ENCODE measurements around the gene CRHBP. TPM values are rescaled to one million over a fixed set of nuclear protein-coding genes. Genes with fewer than 3 reads are reported as not detected.

The CRHBP gene
- total RNA-seq, 1 experiment from 2014 or later: not detected

DNA sequence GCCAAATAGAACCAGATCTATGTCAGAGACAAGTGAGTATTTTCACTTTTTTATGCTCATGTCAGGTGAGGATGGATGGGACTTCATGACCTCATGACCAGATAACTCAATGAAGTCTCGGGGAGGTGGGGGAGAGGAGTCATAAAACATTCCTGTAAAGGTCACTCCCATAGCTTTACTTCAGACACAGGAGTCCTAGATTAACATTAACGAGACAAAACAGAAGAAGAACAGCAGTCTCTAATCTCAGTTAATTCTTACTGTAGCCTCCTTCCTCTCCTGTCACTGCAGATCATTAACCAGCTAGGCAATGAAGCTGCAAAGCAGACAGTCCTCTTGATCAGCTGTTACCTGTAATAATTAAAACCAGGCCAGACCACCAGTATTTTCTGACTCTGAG is 11.2 kb downstream of the CRHBP start:
- H3K27ac Mint-ChIP-seq: no peak overlapping the region
- H3K36me3 Mint-ChIP-seq: no peaks in the 10 kb centered on the region
- H3K4me3 Mint-ChIP-seq: no peak overlapping the region
- peaks cover 4% of the 10 kb centered on the region for H3K4me1 Mint-ChIP-seq
- no peaks in the 10 kb centered on the region for H3K9me3 Mint-ChIP-seq
- no peaks in the 10 kb centered on the region; the same call in 1 of the 2 replicates for H3K27me3 Mint-ChIP-seq (ENCODE audit: low read depth)
- ChIA-PET POLR2A (no interaction called here), CTCF (no interaction called here)
- ATAC-seq: no peak
- DNase-seq (ENCODE audit: low spot score): no peak
- TF ChIP-seq NR3C1 (CRISPR knock-in tag; conservative IDR thresholded peaks at IDR 0.05; ENCODE audit: low read depth): no peak
- no peak for TF ChIP-seq ESRRA (CRISPR knock-in tag; IDR thresholded peaks at IDR 0.05; ENCODE audit: borderline replicate concordance)
- no peak for TF ChIP-seq ZNF263 (CRISPR knock-in tag; IDR thresholded peaks at IDR 0.05; ENCODE audit: low read depth)
- no peak for TF ChIP-seq MXD4 (CRISPR knock-in tag; IDR thresholded peaks at IDR 0.05; ENCODE audit: borderline replicate concordance)
- no peak for TF ChIP-seq GTF2I (CRISPR knock-in tag; conservative IDR thresholded peaks at IDR 0.05)
- no peak for TF ChIP-seq ZBTB21 (CRISPR knock-in tag; IDR thresholded peaks at IDR 0.05; ENCODE audit: borderline replicate concordance)
- TF ChIP-seq ZNF121 (CRISPR knock-in tag; IDR thresholded peaks at IDR 0.05): no peak
- TF ChIP-seq AR (CRISPR knock-in tag; IDR thresholded peaks at IDR 0.05): no peak
- no peak for TF ChIP-seq ERG (CRISPR knock-in tag; IDR thresholded peaks at IDR 0.05)
- TF ChIP-seq, protein P1, sequence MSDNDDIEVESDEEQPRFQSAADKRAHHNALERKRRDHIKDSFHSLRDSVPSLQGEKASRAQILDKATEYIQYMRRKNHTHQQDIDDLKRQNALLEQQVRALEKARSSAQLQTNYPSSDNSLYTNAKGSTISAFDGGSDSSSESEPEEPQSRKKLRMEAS (CRISPR knock-in tag; IDR thresholded peaks at IDR 0.05): no peak
- no peak for TF ChIP-seq PRRX2 (CRISPR knock-in tag; IDR thresholded peaks at IDR 0.05)
- no peak for TF ChIP-seq ZNF138 (CRISPR knock-in tag; conservative IDR thresholded peaks at IDR 0.05)
- no peak for TF ChIP-seq ZNF219 (CRISPR knock-in tag; IDR thresholded peaks at IDR 0.05; ENCODE audit: borderline replicate concordance)

- Mint-ChIP-seq H3K36me3 (no peaks in the 10 kb centered on the region), H3K27ac (no peak overlapping the region), H3K4me1 (no peaks in the 10 kb centered on the region), H3K27me3 (ENCODE audit: low read depth) (no peaks in the 10 kb centered on the region; the same call in 1 of the 2 replicates), H3K9me3 (no peaks in the 10 kb centered on the region), H3K4me3 (no peak overlapping the region)
- DNase-seq (ENCODE audit: low spot score) (no peak), ATAC-seq (no peak)
- ChIA-PET POLR2A (interaction anchor here (0.5 kb wide), 1 partner anchor 751 kb away, joined by 3 read pairs; no protein-coding TSS in a partner anchor), CTCF (no interaction called here)
- TF ChIP-seq, protein P2, sequence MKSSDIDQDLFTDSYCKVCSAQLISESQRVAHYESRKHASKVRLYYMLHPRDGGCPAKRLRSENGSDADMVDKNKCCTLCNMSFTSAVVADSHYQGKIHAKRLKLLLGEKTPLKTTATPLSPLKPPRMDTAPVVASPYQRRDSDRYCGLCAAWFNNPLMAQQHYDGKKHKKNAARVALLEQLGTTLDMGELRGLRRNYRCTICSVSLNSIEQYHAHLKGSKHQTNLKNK (CRISPR knock-in tag; IDR thresholded peaks at IDR 0.05): no peak
- no peak for TF ChIP-seq ZNF121 (CRISPR knock-in tag; IDR thresholded peaks at IDR 0.05)
- TF ChIP-seq, protein P3, sequence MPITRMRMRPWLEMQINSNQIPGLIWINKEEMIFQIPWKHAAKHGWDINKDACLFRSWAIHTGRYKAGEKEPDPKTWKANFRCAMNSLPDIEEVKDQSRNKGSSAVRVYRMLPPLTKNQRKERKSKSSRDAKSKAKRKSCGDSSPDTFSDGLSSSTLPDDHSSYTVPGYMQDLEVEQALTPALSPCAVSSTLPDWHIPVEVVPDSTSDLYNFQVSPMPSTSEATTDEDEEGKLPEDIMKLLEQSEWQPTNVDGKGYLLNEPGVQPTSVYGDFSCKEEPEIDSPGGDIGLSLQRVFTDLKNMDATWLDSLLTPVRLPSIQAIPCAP (CRISPR knock-in tag; IDR thresholded peaks at IDR 0.05): no peak
- TF ChIP-seq NFE2L1 (CRISPR knock-in tag; IDR thresholded peaks at IDR 0.05): no peak
- TF ChIP-seq MYBL2 (CRISPR knock-in tag; IDR thresholded peaks at IDR 0.05): no peak
- TF ChIP-seq, protein P4, sequence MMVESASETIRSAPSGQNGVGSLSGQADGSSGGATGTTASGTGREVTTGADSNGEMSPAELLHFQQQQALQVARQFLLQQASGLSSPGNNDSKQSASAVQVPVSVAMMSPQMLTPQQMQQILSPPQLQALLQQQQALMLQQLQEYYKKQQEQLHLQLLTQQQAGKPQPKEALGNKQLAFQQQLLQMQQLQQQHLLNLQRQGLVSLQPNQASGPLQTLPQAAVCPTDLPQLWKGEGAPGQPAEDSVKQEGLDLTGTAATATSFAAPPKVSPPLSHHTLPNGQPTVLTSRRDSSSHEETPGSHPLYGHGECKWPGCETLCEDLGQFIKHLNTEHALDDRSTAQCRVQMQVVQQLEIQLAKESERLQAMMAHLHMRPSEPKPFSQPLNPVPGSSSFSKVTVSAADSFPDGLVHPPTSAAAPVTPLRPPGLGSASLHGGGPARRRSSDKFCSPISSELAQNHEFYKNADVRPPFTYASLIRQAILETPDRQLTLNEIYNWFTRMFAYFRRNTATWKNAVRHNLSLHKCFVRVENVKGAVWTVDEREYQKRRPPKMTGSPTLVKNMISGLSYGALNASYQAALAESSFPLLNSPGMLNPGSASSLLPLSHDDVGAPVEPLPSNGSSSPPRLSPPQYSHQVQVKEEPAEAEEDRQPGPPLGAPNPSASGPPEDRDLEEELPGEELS (CRISPR knock-in tag; IDR thresholded peaks at IDR 0.05): no peak
- TF ChIP-seq RELA (CRISPR knock-in tag; IDR thresholded peaks at IDR 0.05; ENCODE audit: borderline replicate concordance): no peak
- TF ChIP-seq, protein P1 (CRISPR knock-in tag; IDR thresholded peaks at IDR 0.05): no peak
- no peak for TF ChIP-seq HMGXB4 (CRISPR knock-in tag; IDR thresholded peaks at IDR 0.05)
- TF ChIP-seq, protein P5, sequence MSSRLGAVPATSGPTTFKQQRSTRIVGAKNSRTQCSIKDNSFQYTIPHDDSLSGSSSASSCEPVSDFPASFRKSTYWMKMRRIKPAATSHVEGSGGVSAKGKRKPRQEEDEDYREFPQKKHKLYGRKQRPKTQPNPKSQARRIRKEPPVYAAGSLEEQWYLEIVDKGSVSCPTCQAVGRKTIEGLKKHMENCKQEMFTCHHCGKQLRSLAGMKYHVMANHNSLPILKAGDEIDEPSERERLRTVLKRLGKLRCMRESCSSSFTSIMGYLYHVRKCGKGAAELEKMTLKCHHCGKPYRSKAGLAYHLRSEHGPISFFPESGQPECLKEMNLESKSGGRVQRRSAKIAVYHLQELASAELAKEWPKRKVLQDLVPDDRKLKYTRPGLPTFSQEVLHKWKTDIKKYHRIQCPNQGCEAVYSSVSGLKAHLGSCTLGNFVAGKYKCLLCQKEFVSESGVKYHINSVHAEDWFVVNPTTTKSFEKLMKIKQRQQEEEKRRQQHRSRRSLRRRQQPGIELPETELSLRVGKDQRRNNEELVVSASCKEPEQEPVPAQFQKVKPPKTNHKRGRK (CRISPR knock-in tag; IDR thresholded peaks at IDR 0.05; ENCODE audit: borderline replicate concordance): no peak
- TF ChIP-seq EMX1 (CRISPR knock-in tag; IDR thresholded peaks at IDR 0.05): no peak
- no peak for TF ChIP-seq ATF1 (CRISPR knock-in tag; IDR thresholded peaks at IDR 0.05)
- no peak for TF ChIP-seq USF1 (CRISPR knock-in tag; IDR thresholded peaks at IDR 0.05)
These were observed 18.7 kb downstream of the CRHBP start for GRCh38 chr5:76971511-76971910.
